Measurements from ENCODE around the gene DYNLT1.

Gene DYNLT1

GRCh38 chr6:158595223-158595622 is 49.3 kb downstream of the DYNLT1 start:
- peak in 1 of 2 donors; percentile 8 for DNase-seq

GRCh38 chr6:158593670-158594069 is 50.9 kb downstream of the DYNLT1 start:
- DNase-seq: no peak

GRCh38 chr6:158591810-158592209 is 52.7 kb downstream of the DYNLT1 start:
- DNase-seq: no peak

- DNase-seq: no peak
These were observed 53.3 kb downstream of the DYNLT1 start for GRCh38 chr6:158591134-158591809.

GRCh38 chr6:158589366-158589765 is 55.2 kb downstream of the DYNLT1 start:
- no peak for DNase-seq

GRCh38 chr6:158586652-158587051 is 57.9 kb downstream of the DYNLT1 start:
- DNase-seq: no peak
